Measurements from ENCODE around the gene TBC1D22A. TPM values are rescaled to one million over a fixed set of nuclear protein-coding genes. Genes with fewer than 3 reads are reported as not detected.

Gene TBC1D22A
- total RNA-seq (2014; rRNA removed; shearing (Covaris generic)), result 12.6 and 12.7 TPM in 2 replicates

GRCh38 chr22:46762238-46763050 is at the start of gene TBC1D22A:
TBC1D22A (plus strand) TSS chr22:46762650; CDS start chr22:46762787, 137 bp downstream.

GRCh38 chr22:46737976-46738646 is 24.3 kb upstream of the TBC1D22A start, which contains the start of gene CERK:
CERK (minus strand) TSS chr22:46738252; CDS start chr22:46738148, 104 bp downstream.

Other genes with a start within 250 kb of the TBC1D22A start
- 8.1 and 9.6 TPM in 2 replicates for gene CELSR1, start 225.0 kb upstream of the TBC1D22A start, total RNA-seq (2014; rRNA removed; shearing (Covaris generic))
- 11.3 and 18.1 TPM in 2 replicates for gene GRAMD4, start 142.3 kb upstream of the TBC1D22A start, total RNA-seq (2014; rRNA removed; shearing (Covaris generic))
- gene CERK, start 24.4 kb upstream of the TBC1D22A start, total RNA-seq (2014; rRNA removed; shearing (Covaris generic)), result 15.1 and 16.2 TPM in 2 replicates

Measured in A375 (cell line).